ENCODE results near the gene REC8. TPM values are rescaled to one million over a fixed set of nuclear protein-coding genes. Genes with fewer than 3 reads are reported as not detected.

Gene REC8
- total and polyA plus RNA-seq, 2 of the 4 experiments (the other 2 are of a cell fraction) = 0.36 to 3.5 TPM

- dilution Hi-C loops (cut with HindIII; ENCODE audit: low sequenced_read_pairs, unreplicated experiment) (no loop called here), in situ Hi-C loops (cut with MboI; ENCODE audit: low sequenced_read_pairs) (no loop called here)
- CTCF ChIA-PET = interaction anchor here (0.6 kb wide), 1 partner anchor 1051 kb away, joined by 3 read pairs; no protein-coding TSS in a partner anchor
- TF ChIP-seq BHLHE40 (IDR thresholded peaks at IDR 0.05; ENCODE audit: low read depth, low read length) (no peak), RCOR1 (IDR thresholded peaks at IDR 0.05; ENCODE audit: insufficient replicate concordance, low read length) (no peak), FOS (IDR thresholded peaks at IDR 0.05; ENCODE audit: low read depth, low read length) (no peak), RAD21 (IDR thresholded peaks at IDR 0.05; ENCODE audit: low read length) (no peak), MXI1 (IDR thresholded peaks at IDR 0.05; ENCODE audit: borderline replicate concordance, low read depth, low read length) (no peak), SMC3 (IDR thresholded peaks at IDR 0.05; ENCODE audit: low read depth, low read length) (no peak), USF2 (IDR thresholded peaks at IDR 0.05; ENCODE audit: low read depth, low read length) (no peak), NFE2L2 (IDR thresholded peaks at IDR 0.05; ENCODE audit: low read depth, low read length) (no peak), RFX5 (IDR thresholded peaks at IDR 0.05; ENCODE audit: low read depth, low read length) (no peak), CHD1 (IDR thresholded peaks at IDR 0.05; ENCODE audit: low read depth, low read length) (no peak), MAFK (IDR thresholded peaks at IDR 0.05; ENCODE audit: low read depth, low read length) (no peak), CTCF (conservative IDR thresholded peaks at IDR 0.05; ENCODE audit: low read depth, low read length) (no peak), ELK1 (IDR thresholded peaks at IDR 0.05; ENCODE audit: borderline replicate concordance, low read depth, low read length) (no peak), POLR2A (IDR thresholded peaks at IDR 0.05; ENCODE audit: low read depth, low read length) (no peak)
These were observed 42.2 kb downstream of the REC8 start for GRCh38 chr14:24213866-24214662.

More at GRCh38 chr14:24213866-24214662, 42.2 kb downstream of the REC8 start:
- Histone ChIP-seq H3K9me3 (ENCODE audit: control insufficient read depth, insufficient read depth, low read length) (no peaks in the 10 kb centered on the region), H3K56ac (ENCODE audit: extremely low read depth, insufficient read depth, low read length) (peak overlapping the region; percentile 82), H3K4me3 (ENCODE audit: insufficient read depth, low read depth, low read length) (peak overlapping the region; percentile 79), H2BK120ac (ENCODE audit: low read depth, low read length) (0 out of 2 replicates have a peak overlapping the region, but pooled peaks have one; percentile 50), H3K27me3 (ENCODE audit: control insufficient read depth, insufficient read depth, low read length) (no peaks in the 10 kb centered on the region), H3K14ac (replicated peaks; ENCODE audit: low read depth, low read length) (peak overlapping the region; percentile 98), H3K9ac (ENCODE audit: low read depth, low read length) (peak overlapping the region; percentile 89), H2BK5ac (ENCODE audit: low read depth, low read length, poor library complexity, severe bottlenecking) (peak overlapping the region; percentile 90), H2AK5ac (ENCODE audit: low read depth, low read length) (peak overlapping the region; percentile 96), H3K36me3 (ENCODE audit: control insufficient read depth, insufficient read depth, low read length) (peaks cover 26% of the 10 kb centered on the region), H3K4me2 (ENCODE audit: low read depth, low read length) (peak overlapping the region; percentile 97), H3K23ac (ENCODE audit: low read depth, low read length) (peak overlapping the region; percentile 82; the same call in 1 of the 2 replicates), H3K9me1 (ENCODE audit: insufficient read depth, low read length) (peaks cover 16% of the 10 kb centered on the region; the same call in 1 of the 2 replicates), H3K79me1 (ENCODE audit: low read depth in 1 of 2, low read length in 2 of 2) (peaks cover 24 to 68% of the 10 kb centered on the region in 2 experiments), H3K27ac (ENCODE audit: insufficient read depth, low read length) (peak overlapping the region; percentile 81), H3K4ac (ENCODE audit: low read depth, low read length) (peak overlapping the region; percentile 98), H4K91ac (ENCODE audit: insufficient read depth, low read depth, low read length) (peak overlapping the region; percentile 91), H2BK15ac (ENCODE audit: low read depth, low read length) (peak overlapping the region; percentile 78; the same call in 1 of the 3 replicates), H3K4me1 (ENCODE audit: control insufficient read depth, insufficient read depth, low read length) (peaks cover 2% of the 10 kb centered on the region), H2AK9ac (replicated peaks; ENCODE audit: low read depth, low read length, poor library complexity) (peak overlapping the region; percentile 99), H3K18ac (ENCODE audit: low read depth, low read length) (no peak overlapping the region), H4K8ac (ENCODE audit: low read depth in 2 of 2, low read length in 2 of 2) (peak overlapping the region; percentile 85 to 100), H4K5ac (ENCODE audit: low read depth, low read length) (peak overlapping the region; percentile 99), H2BK20ac (ENCODE audit: low read depth, low read length) (0 out of 2 replicates have a peak overlapping the region, but pooled peaks have one; percentile 23), H2AFZ (replicated peaks; ENCODE audit: low read length, poor library complexity) (peak overlapping the region; percentile 98), H4K20me1 (ENCODE audit: insufficient read depth, low read length) (no peaks in the 10 kb centered on the region)
- intact Hi-C loops (cut with micrococcal nuclease) = loop anchor here (1.0 to 10.0 kb wide), 2 partner anchors 85 to 221 kb away; partner anchors contain the start of genes DHRS1 and NOP9
- 90% methylated on average over 2 of the region's 7 CpGs; no CpG with 5 or more reads in 1 of the 2 experiments for WGBS, 2 experiments (ENCODE audit: extremely low coverage in 2 of 2, insufficient read length in 1 of 2)
- no TSS peak for BruUV-seq (replicated peaks)
- POLR2A ChIA-PET (ENCODE audit: unreplicated experiment) = no interaction called here
- ATAC-seq (ENCODE audit: low read depth) (no peak), DNase-seq (no peak)
